ENCODE results near the gene SLAMF9.

GRCh38 chr1:159906960-159907359 is 47.1 kb downstream of the SLAMF9 start:
- TF ChIP-seq CTCF (conservative IDR thresholded peaks at IDR 0.05), result no peak
- no peak for TF ChIP-seq EZH2 (IDR thresholded peaks at IDR 0.05; ENCODE audit: low read depth)
